HG03159 (cell line): Measurements from ENCODE around the gene MRPL33.

Source experiments
- ATAC-seq: cut with Tn5 transposase; IDR thresholded peaks from one replicate; pipeline ENCODE4 v1.9.1; 2021; ENCODE audit warnings: mild to moderate bottlenecking, moderate library complexity; ENCODE audit not compliant: unreplicated experiment

Gene MRPL33

GRCh38 chr2:27773959-27774358 is 2.4 kb downstream of the MRPL33 start:
- no peak for ATAC-seq

GRCh38 chr2:27776097-27776496 is 4.6 kb downstream of the MRPL33 start:
- no peak for ATAC-seq

GRCh38 chr2:27776696-27777095 is 5.2 kb downstream of the MRPL33 start:
- ATAC-seq = no peak

GRCh38 chr2:27779417-27780055 is 8.0 kb downstream of the MRPL33 start:
- no peak for ATAC-seq

- no peak for ATAC-seq
These were observed 10.0 kb downstream of the MRPL33 start for GRCh38 chr2:27781496-27781895.

- no peak for ATAC-seq
These were observed 11.2 kb downstream of the MRPL33 start for GRCh38 chr2:27782701-27783100.

GRCh38 chr2:27790796-27791195 is 19.3 kb downstream of the MRPL33 start:
- ATAC-seq = no peak

- no peak for ATAC-seq
These were observed 21.2 kb downstream of the MRPL33 start for GRCh38 chr2:27792759-27793158.

GRCh38 chr2:27795093-27795834 is 23.7 kb downstream of the MRPL33 start:
- no peak for ATAC-seq

GRCh38 chr2:27795868-27796277 is 24.4 kb downstream of the MRPL33 start:
- no peak for ATAC-seq

- no peak for ATAC-seq
These were observed 25.6 kb downstream of the MRPL33 start for GRCh38 chr2:27796791-27797765.

- ATAC-seq = no peak
These were observed 26.3 kb downstream of the MRPL33 start for GRCh38 chr2:27797841-27798240.

- no peak for ATAC-seq
These were observed 27.0 kb downstream of the MRPL33 start for GRCh38 chr2:27798486-27798885.

- ATAC-seq = no peak
These were observed 27.6 kb downstream of the MRPL33 start for GRCh38 chr2:27798948-27799645.

GRCh38 chr2:27799646-27800010 is 28.1 kb downstream of the MRPL33 start:
- no peak for ATAC-seq

GRCh38 chr2:27800856-27801255 is 29.3 kb downstream of the MRPL33 start:
- ATAC-seq = no peak

GRCh38 chr2:27802547-27802946 is 31.0 kb downstream of the MRPL33 start:
- ATAC-seq = no peak

- ATAC-seq = no peak
These were observed 31.5 kb downstream of the MRPL33 start for GRCh38 chr2:27803046-27803445.

- ATAC-seq = no peak
These were observed 32.6 kb downstream of the MRPL33 start for GRCh38 chr2:27804146-27804545.

- ATAC-seq = no peak
These were observed 33.7 kb downstream of the MRPL33 start for GRCh38 chr2:27805180-27805579.
